OCI-M1 (cell line): ENCODE results near the gene STK25.

Experiments
- DNase-seq: peaks from one replicate; lab custom pipeline; 2025; lab: John Stamatoyannopoulos, UW

STK25 gene

DNA sequence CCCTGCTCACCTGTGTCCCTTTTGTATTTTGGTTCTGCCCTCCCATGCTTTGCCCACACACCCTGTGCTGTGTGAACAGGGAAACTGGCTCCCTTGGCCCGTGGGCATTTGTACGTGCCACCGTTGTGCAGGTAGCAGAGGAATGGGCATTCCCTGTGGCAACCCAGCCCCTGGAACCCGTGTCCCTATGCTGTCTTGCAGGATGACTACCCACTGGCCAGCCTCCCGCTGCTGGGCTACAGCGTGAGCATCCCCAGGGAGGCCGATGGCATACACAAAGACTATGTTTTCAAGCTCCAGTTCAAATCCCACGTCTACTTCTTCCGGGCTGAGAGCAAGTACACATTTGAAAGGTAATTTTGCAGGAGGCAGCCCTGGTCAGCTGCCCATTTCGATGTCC, 15.3 kb downstream of the STK25 start:
- DNase-seq: no peak

DNA sequence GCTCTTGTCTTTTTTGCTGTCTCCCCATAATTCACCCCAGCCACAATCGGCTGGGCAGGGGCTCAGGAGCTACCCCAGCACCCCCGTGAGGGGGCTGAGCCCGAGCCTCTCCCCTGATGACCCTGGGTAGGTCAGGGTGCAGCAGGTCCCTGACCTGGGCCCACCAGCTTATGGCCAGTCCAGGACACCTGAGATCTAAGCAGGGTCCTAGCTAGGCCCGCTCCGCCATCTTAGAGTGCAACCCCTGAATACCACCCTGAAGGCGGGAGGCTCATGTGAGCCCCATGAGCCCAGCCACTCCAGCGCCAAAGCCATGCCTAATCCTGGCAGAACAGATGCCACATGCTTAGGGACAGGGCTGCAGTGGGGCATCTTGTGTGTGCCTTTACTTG, 16.2 kb downstream of the STK25 start:
- no peak for DNase-seq

DNA sequence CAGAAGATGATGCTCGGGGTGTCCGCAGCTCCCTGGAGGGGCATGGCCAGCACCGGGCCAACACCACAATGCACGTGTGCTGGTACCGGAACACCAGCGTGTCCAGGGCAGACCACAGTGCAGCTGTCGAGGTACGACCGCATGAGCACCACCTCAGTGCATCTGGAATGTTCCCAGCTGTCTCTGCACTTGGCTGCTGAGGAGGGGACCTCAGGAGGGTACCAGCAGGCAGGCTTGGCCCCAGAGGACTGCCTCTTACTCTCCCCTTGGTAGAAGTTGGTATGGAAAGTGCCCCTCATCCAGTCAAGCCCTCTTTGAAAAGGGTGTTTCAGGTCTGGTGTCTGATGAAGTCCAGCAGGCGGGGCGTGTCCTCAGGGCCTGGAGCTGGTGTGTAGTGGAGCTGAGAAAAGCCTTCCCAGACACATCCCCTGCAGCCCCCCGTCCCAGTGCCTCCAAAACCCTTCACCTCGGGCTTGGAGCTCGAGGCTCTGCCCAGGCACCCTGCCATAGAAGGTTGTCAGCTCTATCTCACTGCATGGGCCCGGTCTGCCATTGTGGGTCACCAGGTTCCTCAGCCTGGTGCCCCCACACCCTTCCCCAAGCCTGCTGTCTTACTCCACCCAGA, 16.7 kb downstream of the STK25 start:
- no peak for DNase-seq

DNA sequence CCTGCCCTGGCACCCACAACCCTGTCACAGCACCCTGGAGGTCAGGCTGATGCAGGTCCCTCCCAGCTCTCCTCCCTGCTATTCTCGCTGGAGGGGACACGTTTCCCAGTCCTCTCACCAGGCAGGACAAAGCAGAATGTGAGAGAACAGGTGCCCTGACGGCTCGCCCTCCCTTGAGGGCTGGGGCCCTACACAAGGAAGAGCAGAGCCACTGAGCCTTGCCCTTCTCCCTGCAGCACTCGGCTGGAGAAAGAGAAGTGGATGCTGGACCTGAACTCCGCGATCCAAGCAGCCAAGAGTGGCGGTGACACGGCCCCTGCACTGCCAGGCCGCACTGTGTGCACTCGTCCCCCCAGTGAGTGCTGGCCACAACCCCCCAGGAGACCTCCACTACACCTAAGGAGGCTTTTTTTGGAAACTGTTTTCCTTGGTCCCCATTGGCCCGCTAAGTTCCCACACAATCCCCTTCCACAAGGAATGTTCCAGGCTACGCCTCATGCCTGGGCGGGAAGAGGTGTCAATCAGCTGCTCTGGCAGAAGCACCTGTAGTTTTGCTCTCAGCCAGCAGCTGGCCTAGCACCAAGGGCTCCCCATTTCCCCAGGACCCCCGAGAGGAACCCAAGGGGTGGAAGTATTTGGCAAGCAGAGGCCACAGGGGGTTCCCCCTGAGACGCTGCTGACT, 17.4 kb downstream of the STK25 start:
- no peak for DNase-seq

DNA sequence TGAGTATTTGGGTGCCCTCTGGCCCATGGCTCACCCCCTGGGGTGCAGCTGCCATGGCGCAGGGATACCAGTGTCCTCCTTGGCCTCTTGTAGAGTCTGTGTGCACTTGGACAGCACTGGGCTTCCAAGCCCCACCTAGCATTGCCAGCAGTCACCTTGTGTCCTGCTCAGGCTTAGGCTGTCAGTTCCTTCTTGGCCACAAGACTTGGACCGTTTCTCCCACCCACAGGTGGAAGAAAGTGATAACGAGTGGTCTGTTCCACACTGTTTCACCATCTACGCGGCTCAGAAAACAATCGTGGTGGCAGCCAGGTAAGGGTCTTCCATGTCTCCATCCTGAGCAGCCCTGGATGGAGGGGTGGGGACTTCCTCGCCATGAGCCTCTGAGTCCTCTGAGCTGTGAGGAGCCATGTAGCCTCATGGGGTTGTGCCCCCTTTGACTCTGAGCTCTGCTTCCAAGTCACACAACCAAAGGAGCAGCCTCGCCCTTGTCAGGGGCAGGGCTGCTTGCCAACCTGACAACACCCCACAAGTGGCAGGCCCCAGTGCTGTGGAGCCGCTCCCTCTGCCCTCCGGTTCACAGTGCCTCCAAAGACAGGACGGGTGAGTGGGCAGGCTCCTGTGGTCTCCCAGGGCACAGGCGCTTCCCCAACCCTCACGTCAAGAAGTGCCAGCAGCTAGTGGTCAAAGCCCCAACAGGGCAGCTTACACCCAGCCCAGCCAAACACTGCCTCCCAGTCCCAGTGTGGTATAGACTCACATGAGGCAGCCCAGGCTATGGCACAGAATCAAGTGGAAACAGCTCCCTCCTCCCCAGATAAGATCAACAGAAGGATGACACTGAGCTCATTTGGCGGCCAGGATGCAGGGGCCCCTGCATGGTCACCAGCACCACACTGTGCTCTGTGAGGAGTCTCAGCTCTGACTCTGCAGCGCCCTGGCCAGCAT, 18.4 kb downstream of the STK25 start:
- DNase-seq: peak; percentile 66

GRCh38 chr2:241489088-241489487, 19.3 kb downstream of the STK25 start:
- peak; percentile 44 for DNase-seq

- no peak for DNase-seq
These were observed 23.0 kb downstream of the STK25 start for GRCh38 chr2:241485172-241485911.

DNA sequence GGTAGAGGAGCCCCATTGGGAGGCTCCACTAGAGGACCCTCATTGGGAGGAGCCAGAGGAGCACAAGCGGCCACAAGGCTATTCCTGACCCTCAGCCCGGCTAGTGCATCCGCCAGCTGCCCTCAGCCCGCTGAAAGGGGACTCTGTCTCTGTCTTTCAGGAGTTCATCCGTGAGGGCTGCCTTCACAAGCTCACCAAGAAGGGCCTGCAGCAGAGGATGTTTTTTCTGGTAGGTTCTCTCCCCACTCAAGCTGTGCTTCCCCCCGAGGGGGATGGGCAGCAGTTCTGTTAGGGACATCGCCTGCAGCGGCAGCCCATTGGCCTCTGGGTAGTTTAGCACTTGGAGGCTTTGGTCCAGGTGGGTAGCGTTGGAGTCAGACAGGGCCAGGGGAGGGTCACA, 25.1 kb downstream of the STK25 start:
- no peak for DNase-seq

DNA sequence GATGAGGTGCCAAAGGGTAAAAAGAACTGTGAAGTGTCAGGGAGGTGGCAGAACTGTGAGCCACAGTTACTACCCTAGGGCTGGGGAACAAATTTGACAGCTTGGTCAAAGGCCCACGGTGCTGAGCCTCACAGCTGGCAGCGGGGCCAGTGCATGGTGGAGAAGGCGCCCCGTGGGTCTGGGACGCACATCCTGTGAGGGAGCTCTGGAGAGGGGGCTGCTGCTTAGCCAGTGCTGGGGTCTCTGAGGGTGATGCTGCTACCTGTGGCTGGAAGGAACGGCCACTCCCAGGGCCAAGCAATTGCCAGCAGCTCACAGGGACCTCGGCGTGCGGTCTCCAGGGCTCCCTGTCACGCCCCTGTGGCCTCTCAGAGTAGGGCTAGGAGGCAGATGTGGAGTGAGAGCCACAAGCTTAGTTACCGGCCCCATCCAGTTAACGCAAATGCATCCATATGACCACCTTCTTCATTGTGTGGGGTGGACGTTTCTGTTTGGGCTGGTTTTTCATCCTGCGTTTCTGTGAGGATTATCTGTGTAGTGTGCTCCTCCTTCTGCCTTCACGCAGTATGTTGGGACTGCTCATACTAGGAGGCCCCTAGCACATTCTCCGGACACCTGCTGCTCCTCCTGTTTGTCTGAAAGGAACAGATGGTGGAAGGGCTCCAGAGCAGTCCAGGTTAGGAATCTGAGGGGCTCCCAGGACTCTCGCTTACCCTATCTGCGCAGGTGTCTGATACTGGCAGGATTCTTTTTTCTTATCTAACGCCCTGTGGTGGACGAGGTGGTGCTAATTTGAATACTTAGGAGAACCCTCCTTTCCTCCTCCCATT, 26.0 kb downstream of the STK25 start:
- DNase-seq: no peak

- DNase-seq: no peak
These were observed 26.7 kb downstream of the STK25 start for GRCh38 chr2:241481687-241482086.

DNA sequence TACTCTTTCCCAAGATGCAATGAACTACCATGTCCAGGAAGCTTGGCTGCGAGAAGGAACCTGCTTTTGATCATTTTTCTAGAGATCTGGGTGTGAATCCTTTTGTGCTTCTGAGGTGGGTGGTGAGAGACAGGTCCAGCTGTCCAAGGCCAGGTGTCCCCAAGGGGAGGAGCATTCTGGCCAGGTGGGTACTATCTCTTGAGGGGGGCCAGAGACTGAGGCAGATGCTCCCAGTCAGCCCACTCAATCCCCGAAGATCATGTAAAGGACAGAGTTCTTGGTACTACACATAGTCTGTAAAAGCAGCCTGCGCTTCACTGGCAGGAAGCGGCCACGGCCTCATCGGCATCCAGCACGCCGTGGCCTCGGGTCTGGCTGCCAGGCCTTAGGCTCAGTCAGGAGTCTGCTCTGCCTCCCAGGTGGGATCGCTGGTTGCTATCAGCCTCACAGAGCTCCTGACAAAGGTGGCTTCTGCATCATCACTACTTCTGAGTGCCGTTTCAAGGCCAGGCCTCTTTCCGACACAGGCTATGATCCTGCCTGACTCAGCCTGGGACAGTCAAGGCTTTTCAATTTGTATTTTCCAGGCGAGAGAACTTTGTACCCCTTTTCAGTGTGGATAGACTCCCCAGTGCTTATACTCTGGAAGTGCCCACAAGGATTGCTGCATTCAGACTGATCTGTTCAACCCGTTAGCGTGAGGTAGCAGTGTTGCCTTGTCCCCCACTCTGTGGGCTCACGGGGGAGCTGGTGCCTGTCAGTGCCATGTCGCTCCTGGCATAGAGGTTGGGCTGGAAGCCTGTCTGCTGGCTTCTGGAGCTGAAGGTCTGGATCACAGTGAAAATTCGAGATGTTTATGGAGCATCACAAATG, 29.1 kb downstream of the STK25 start:
- no peak for DNase-seq

- no peak for DNase-seq
These were observed 30.2 kb downstream of the STK25 start for GRCh38 chr2:241478166-241478565.

DNA sequence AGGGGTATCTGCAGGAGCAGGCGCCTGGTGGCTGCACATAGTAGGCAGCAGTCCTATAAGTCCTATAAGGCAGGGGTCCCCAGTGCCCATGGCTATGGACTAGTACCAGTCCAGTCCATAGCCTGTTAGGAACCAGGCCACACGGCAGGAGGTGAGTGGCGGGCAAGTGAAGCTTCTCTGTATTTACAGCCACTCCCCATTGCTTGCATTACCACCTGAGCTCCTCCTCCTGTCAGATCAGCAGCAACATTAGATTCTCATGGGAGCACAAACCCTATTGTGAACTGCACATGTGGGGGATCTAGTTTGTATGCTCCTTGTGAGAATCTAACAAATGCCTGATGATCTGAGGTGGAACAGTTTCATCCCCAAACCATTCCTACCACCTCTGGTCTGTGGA, 33.1 kb downstream of the STK25 start:
- no peak for DNase-seq

GRCh38 chr2:241473399-241473798, 35.0 kb downstream of the STK25 start:
- no peak for DNase-seq

GRCh38 chr2:241469746-241470145, 38.6 kb downstream of the STK25 start:
- no peak for DNase-seq

DNA sequence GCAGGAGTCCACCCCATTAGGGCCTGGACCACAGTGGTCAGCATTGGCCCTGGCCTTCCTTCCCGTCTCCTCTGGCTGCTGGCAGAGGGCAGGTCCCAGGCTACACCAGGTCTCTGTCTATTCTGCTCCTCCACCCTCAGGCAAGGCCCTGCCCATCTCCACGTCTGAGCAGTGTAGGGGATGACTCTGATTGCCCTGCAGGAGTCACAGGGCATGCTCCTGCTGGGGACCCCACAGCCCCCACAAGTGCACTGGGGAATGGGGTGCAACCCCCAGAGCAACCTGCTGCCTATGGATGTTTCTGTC, 40.0 kb downstream of the STK25 start:
- no peak for DNase-seq

DNA sequence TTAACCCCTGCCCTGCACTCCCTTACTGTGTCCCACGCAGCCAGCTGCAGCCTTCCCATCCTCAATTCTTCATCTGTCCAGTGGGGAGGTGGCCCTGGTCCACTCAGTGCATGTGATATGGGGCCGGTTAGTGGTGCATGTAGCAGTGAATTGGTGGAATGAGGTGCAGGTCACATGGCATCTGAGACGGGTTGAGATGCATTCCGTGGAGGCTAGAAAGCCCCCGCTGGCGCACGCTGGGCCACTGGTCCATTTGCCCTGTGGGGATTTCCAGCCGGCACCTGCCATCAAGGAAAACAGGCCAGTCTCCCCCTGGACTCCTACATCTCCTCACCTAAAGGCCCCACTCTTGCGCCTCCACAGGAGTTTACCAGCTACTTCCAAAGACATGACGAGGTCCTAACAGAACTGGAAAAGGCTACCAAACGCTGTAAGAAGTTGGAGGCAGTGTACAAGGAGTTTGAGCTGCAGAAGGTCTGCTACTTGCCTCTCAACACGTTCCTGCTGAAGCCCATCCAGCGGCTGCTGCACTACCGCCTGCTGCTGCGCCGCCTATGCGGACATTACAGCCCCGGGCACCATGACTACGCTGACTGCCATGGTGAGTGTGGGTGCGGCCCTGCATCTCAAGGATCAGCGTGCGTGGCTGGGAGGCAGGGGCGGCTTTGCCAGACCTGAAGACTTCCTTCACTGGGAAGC, 40.5 kb downstream of the STK25 start:
- no peak for DNase-seq

- DNase-seq: no peak
These were observed 42.2 kb downstream of the STK25 start for GRCh38 chr2:241466230-241466629.

GRCh38 chr2:241465543-241465942, 42.8 kb downstream of the STK25 start:
- no peak for DNase-seq
